Mesothelial cell of epicardium (in vitro differentiated cells): ENCODE measurements around the gene TNIP3. TPM values are rescaled to one million over a fixed set of nuclear protein-coding genes. Genes with fewer than 3 reads are reported as not detected.

Experiments
- DNase-seq, 2 experiments: peaks; one replicate each; pipeline ENCODE4 v3.0.0; 2021; ENCODE audit warnings: low spot score in 2 of 2; ENCODE audit not compliant: unreplicated experiment in 2 of 2
- H3K27ac Mint-ChIP-seq: 2 replicates; pipeline ENCODE4 v1.8.0; 2021; ENCODE audit warnings: mixed read lengths
- H3K27me3 Mint-ChIP-seq: 2 replicates; pipeline ENCODE4 v1.8.0; 2021; ENCODE audit warnings: low read depth, mixed read lengths
- H3K36me3 Mint-ChIP-seq: 2 replicates; pipeline ENCODE4 v1.8.0; 2021; ENCODE audit warnings: mixed read lengths
- H3K4me1 Mint-ChIP-seq: 2 replicates; pipeline ENCODE4 v1.8.0; 2021; ENCODE audit warnings: mixed read lengths
- H3K4me3 Mint-ChIP-seq: 2 replicates; pipeline ENCODE4 v1.8.0; 2021; ENCODE audit warnings: mild to moderate bottlenecking, moderate library complexity, mixed read lengths
- H3K9me3 Mint-ChIP-seq: 2 replicates; pipeline ENCODE4 v1.8.0; 2021; ENCODE audit warnings: mixed read lengths
- CTCF ChIP-seq: fragments of 200-600 bp; sonication (generic); IDR thresholded peaks from one replicate; pipeline ENCODE4 v1.5.0; 2021; ENCODE audit warnings: antibody characterized with exemption; ENCODE audit not compliant: unreplicated experiment
- total RNA-seq: library from RNA; stranded (reverse); gene quantifications from 3 replicates; pipeline ENCODE4 v1.2.1, GENCODE V29; 2021

The TNIP3 gene
- total RNA-seq, 1 donor from 2014 or later, result 0.27 TPM

GRCh38 chr4:121094297-121094966, 69.7 kb downstream of the TNIP3 start:
- H3K4me3 Mint-ChIP-seq, result no peak overlapping the region
- peaks cover 3% of the 10 kb centered on the region for H3K4me1 Mint-ChIP-seq
- DNase-seq, result no peak
- TF ChIP-seq CTCF, result no peak
- no peak overlapping the region for H3K27ac Mint-ChIP-seq
- no peaks in the 10 kb centered on the region for H3K27me3 Mint-ChIP-seq
- H3K9me3 Mint-ChIP-seq, result no peaks in the 10 kb centered on the region
- no peaks in the 10 kb centered on the region for H3K36me3 Mint-ChIP-seq

GRCh38 chr4:121093261-121093660, 70.9 kb downstream of the TNIP3 start:
- H3K27me3 Mint-ChIP-seq, result no peaks in the 10 kb centered on the region
- no peaks in the 10 kb centered on the region for H3K36me3 Mint-ChIP-seq
- TF ChIP-seq CTCF, result no peak
- DNase-seq, result no peak
- no peaks in the 10 kb centered on the region for H3K9me3 Mint-ChIP-seq
- no peak overlapping the region for H3K4me3 Mint-ChIP-seq
- no peak overlapping the region for H3K27ac Mint-ChIP-seq
- H3K4me1 Mint-ChIP-seq, result peaks cover 3% of the 10 kb centered on the region

GRCh38 chr4:121091941-121092340, 72.2 kb downstream of the TNIP3 start:
- H3K4me1 Mint-ChIP-seq, result peaks cover 3% of the 10 kb centered on the region
- no peak for DNase-seq
- TF ChIP-seq CTCF, result no peak
- no peaks in the 10 kb centered on the region for H3K27me3 Mint-ChIP-seq
- no peak overlapping the region for H3K4me3 Mint-ChIP-seq
- peaks cover 9% of the 10 kb centered on the region for H3K9me3 Mint-ChIP-seq
- no peaks in the 10 kb centered on the region for H3K36me3 Mint-ChIP-seq
- H3K27ac Mint-ChIP-seq, result no peak overlapping the region

- no peak for TF ChIP-seq CTCF
- Mint-ChIP-seq H3K27ac (no peak overlapping the region), H3K9me3 (peaks cover 19% of the 10 kb centered on the region), H3K27me3 (no peaks in the 10 kb centered on the region), H3K4me1 (no peaks in the 10 kb centered on the region), H3K36me3 (no peaks in the 10 kb centered on the region), H3K4me3 (no peak overlapping the region)
- DNase-seq, result no peak
These were observed 75.3 kb downstream of the TNIP3 start for GRCh38 chr4:121088867-121089266.

Other genes starting within 250 kb of the TNIP3 start
- gene PRDM5, start 241.6 kb downstream of the TNIP3 start, total RNA-seq, result 23.6 to 30.2 TPM (median 29.1 TPM) in 3 replicates
- 8.6 to 10.1 TPM (median 9.9 TPM) in 3 replicates for gene NDNF, start 91.8 kb downstream of the TNIP3 start, total RNA-seq
- gene QRFPR, start 216.7 kb upstream of the TNIP3 start, total RNA-seq, result not detected in 3 replicates